Hepatocyte (in vitro differentiated cells): Measurements from ENCODE around the gene GSN. TPM values are rescaled to one million over a fixed set of nuclear protein-coding genes. Genes with fewer than 3 reads are reported as not detected.

Experiments
- DNase-seq: peaks from one replicate; pipeline ENCODE4 v3.0.0-alpha.2; 2016; ENCODE audit warnings: low spot score
- H2AFZ ChIP-seq: fragments of 200-600 bp; sonication (generic); 2 replicates; pipeline ENCODE4 v1.6.0; 2016; ENCODE audit warnings: antibody characterized with exemption, mild to moderate bottlenecking
- H3K27ac ChIP-seq: fragments of 200-600 bp; sonication (generic); 2 replicates; pipeline ENCODE4 v1.5.1; 2016; ENCODE audit warnings: mild to moderate bottlenecking
- H3K27me3 ChIP-seq: fragments of 200-600 bp; sonication (generic); 2 replicates; pipeline ENCODE4 v1.6.1; 2016
- H3K36me3 ChIP-seq: fragments of 200-600 bp; sonication (generic); replicated peaks from 2 replicates; pipeline ENCODE4 v1.5.1; 2016; ENCODE audit warnings: low read depth; ENCODE audit not compliant: insufficient read depth
- H3K4me1 ChIP-seq: fragments of 200-600 bp; sonication (generic); 2 replicates; pipeline ENCODE4 v1.5.1; 2016; ENCODE audit warnings: mild to moderate bottlenecking, moderate library complexity; ENCODE audit not compliant: insufficient read depth
- H3K4me2 ChIP-seq: fragments of 200-600 bp; sonication (generic); 2 replicates; pipeline ENCODE4 v1.6.0; 2016
- H3K4me3 ChIP-seq: fragments of 200-600 bp; sonication (generic); 2 replicates; pipeline ENCODE4 v1.5.1; 2016; ENCODE audit warnings: mild to moderate bottlenecking
- H3K79me2 ChIP-seq: fragments of 200-600 bp; sonication (generic); 2 replicates; pipeline ENCODE4 v1.6.0; 2017; ENCODE audit warnings: mild to moderate bottlenecking
- H3K9me2 ChIP-seq: fragments of 200-600 bp; sonication (generic); replicated peaks from 2 replicates; pipeline ENCODE4 v1.6.0; 2017; ENCODE audit warnings: mild to moderate bottlenecking; ENCODE audit not compliant: insufficient read depth
- H3K9me3 ChIP-seq: fragments of 200-600 bp; sonication (generic); 2 replicates; pipeline ENCODE4 v1.5.1; 2016; ENCODE audit warnings: low read depth, mild to moderate bottlenecking
- H4K20me1 ChIP-seq: fragments of 200-600 bp; sonication (generic); 2 replicates; pipeline ENCODE4 v1.6.0; 2016; ENCODE audit warnings: mild to moderate bottlenecking; ENCODE audit not compliant: insufficient read depth, poor library complexity, severe bottlenecking
- EZH2 ChIP-seq: fragments of 200-600 bp; sonication (generic); IDR thresholded peaks from 2 replicates; pipeline ENCODE4 v1.6.1; 2016; ENCODE audit warnings: antibody characterized with exemption, mild to moderate bottlenecking, borderline replicate concordance
- EZH2phosphoT487 ChIP-seq: fragments of 200-600 bp; sonication (generic); IDR thresholded peaks from one replicate; pipeline ENCODE4 v1.6.1; 2018; ENCODE audit warnings: antibody characterized with exemption, mild to moderate bottlenecking, low read depth, moderate library complexity; ENCODE audit not compliant: unreplicated experiment, severe bottlenecking
- WGBS: methylation state at CpG from one replicate; pipeline ENCODE4 v1.1.6; 2016; ENCODE audit warnings: low lambda C conversion rate; ENCODE audit errors: missing lambda C conversion rate; 5-methylcytosine and 5-hydroxymethylcytosine counted together
- polyA plus RNA-seq: library from polyadenylated mRNA; unstranded; fragments of >200 nt; fragmentation: Nextera tagmentation; extraction: Ambion mirVana; gene quantifications from 2 replicates; pipeline ENCODE4 v1.2.1, GENCODE V29; 2016
- total RNA-seq: library from RNA; depleted of rRNA; stranded (reverse); fragments of >200 nt; gene quantifications from 2 replicates; pipeline ENCODE4 v1.2.3, GENCODE V29; 2014
- TF ChIP-seq, protein P1 (sequence below): fragments of 200-600 bp; sonication (generic); IDR thresholded peaks from 2 replicates; pipeline ENCODE4 v1.5.1; 2016; ENCODE audit warnings: antibody characterized with exemption, mild to moderate bottlenecking; ENCODE audit not compliant: poor library complexity

Gene GSN
- total and polyA plus RNA-seq, 2 experiments from 2014 or later, result 396 to 404 TPM

DNA sequence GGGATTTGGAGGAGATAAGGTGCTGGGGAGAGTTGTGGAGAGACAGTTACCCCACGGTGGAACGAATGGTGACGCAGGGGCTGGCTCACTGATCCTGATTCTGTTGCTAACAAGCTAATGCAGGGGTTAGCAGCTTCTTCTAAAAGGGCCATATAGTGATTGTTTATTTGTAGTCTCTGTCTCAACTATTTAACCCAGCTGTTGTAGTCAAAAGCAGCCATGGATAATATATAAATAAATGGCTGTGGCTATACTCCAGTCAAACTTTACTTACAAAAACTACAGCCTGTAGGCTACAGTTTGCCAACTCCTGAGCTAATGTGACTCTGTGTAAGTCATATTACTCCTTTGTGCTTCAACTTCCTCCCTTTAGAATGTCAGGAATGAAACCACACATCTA, 80.3 kb downstream of the GSN start:
- no peak for DNase-seq
- H4K20me1 ChIP-seq, result no peaks in the 10 kb centered on the region
- peaks cover 3% of the 10 kb centered on the region for H3K36me3 ChIP-seq
- no peaks in the 10 kb centered on the region for H3K9me2 ChIP-seq
- WGBS, result 42% methylated on average over 3 of the region's 3 CpGs
- H3K27ac ChIP-seq, result no peak overlapping the region
- no peak overlapping the region for H3K4me3 ChIP-seq
- H3K4me1 ChIP-seq, result peaks cover 34% of the 10 kb centered on the region
- no peaks in the 10 kb centered on the region for H3K27me3 ChIP-seq
- H3K4me2 ChIP-seq, result no peak overlapping the region
- H3K79me2 ChIP-seq, result peaks cover 6% of the 10 kb centered on the region
- H3K9me3 ChIP-seq, result no peaks in the 10 kb centered on the region
- no peak overlapping the region for H2AFZ ChIP-seq
- TF ChIP-seq EZH2phosphoT487 (no peak), EZH2 (no peak)
- TF ChIP-seq, protein P1, sequence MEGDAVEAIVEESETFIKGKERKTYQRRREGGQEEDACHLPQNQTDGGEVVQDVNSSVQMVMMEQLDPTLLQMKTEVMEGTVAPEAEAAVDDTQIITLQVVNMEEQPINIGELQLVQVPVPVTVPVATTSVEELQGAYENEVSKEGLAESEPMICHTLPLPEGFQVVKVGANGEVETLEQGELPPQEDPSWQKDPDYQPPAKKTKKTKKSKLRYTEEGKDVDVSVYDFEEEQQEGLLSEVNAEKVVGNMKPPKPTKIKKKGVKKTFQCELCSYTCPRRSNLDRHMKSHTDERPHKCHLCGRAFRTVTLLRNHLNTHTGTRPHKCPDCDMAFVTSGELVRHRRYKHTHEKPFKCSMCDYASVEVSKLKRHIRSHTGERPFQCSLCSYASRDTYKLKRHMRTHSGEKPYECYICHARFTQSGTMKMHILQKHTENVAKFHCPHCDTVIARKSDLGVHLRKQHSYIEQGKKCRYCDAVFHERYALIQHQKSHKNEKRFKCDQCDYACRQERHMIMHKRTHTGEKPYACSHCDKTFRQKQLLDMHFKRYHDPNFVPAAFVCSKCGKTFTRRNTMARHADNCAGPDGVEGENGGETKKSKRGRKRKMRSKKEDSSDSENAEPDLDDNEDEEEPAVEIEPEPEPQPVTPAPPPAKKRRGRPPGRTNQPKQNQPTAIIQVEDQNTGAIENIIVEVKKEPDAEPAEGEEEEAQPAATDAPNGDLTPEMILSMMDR, result no peak

DNA sequence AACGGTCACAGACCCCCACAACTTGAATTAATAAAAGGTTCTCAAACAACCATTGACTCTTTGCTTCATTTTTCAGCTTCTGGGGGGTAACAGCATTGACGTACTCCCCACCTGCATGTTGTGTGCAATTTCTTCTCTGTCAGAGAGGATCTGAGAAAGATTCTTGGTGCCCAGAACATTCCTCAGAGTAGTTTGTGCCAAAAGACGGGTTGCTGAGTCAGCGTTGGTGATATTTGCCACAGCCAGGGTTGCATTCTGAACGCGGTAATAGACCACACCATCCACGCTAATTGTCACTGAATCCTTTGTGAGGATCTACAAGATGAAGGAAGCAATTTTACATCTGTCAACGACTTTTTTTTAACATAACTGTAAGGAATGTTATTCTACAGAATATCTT, 81.0 kb downstream of the GSN start:
- H2AFZ ChIP-seq, result no peak overlapping the region
- H3K27ac ChIP-seq, result no peak overlapping the region
- H4K20me1 ChIP-seq, result no peaks in the 10 kb centered on the region
- no peaks in the 10 kb centered on the region for H3K9me2 ChIP-seq
- no peak for DNase-seq
- no peaks in the 10 kb centered on the region for H3K27me3 ChIP-seq
- H3K4me2 ChIP-seq, result no peak overlapping the region
- no peaks in the 10 kb centered on the region for H3K36me3 ChIP-seq
- H3K79me2 ChIP-seq, result peaks cover 6% of the 10 kb centered on the region
- H3K9me3 ChIP-seq, result no peaks in the 10 kb centered on the region
- TF ChIP-seq, protein P1, result no peak
- no peak for TF ChIP-seq EZH2phosphoT487
- no peak for TF ChIP-seq EZH2
- 88% methylated on average over 8 of the region's 8 CpGs for WGBS
- H3K4me3 ChIP-seq, result no peak overlapping the region
- H3K4me1 ChIP-seq, result peaks cover 34% of the 10 kb centered on the region

DNA sequence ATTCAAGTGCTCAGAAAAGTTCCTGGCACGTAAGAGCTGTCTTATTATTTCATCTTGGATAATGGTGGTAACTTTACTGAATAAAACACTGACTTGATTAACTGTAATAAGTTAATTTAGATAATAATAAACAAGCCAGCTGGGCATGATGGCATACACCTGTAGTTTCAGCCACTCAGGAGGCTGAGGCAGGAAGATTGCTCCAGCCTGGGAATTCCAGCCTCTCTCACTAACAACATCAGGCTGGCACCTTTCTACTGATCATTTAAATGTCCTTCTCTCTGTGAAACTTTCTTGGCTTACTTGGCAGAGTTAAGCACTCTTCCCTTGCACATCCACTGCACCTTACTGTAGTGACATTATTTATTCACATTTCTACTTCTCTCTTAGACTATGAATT, 82.1 kb downstream of the GSN start:
- no peak for TF ChIP-seq EZH2phosphoT487
- TF ChIP-seq EZH2, result no peak
- TF ChIP-seq, protein P1, result no peak
- Histone ChIP-seq H3K9me2 (no peaks in the 10 kb centered on the region), H3K4me2 (no peak overlapping the region), H3K27me3 (no peaks in the 10 kb centered on the region), H3K36me3 (no peaks in the 10 kb centered on the region), H3K27ac (peak overlapping the region; percentile 68), H3K4me3 (no peak overlapping the region), H4K20me1 (no peaks in the 10 kb centered on the region), H3K4me1 (peaks cover 27% of the 10 kb centered on the region), H3K79me2 (peaks cover 6% of the 10 kb centered on the region), H3K9me3 (no peaks in the 10 kb centered on the region), H2AFZ (no peak overlapping the region)
- 100% methylated on average over 1 of the region's 1 CpG for WGBS
- no peak for DNase-seq
